A549 (cell line): ENCODE data around the gene COG5.

Experiments
- BHLHE40 ChIP-seq: IDR thresholded peaks from 2 replicates; pipeline ENCODE4 v1.6.1; 2012; ENCODE audit warnings: low read depth, low read length, inconsistent platforms
- CBX2 ChIP-seq: fragments of 200-600 bp; sonication (generic); IDR thresholded peaks from 2 replicates; pipeline ENCODE4 v1.6.1; 2016; ENCODE audit warnings: low read depth, mild to moderate bottlenecking, borderline replicate concordance
- CEBPB ChIP-seq, 2 experiments: fragments of >200 bp in 1 of 2; sonication (Bioruptor Twin) in 1 of 2; formaldehyde crosslinking in 1 of 2; IDR thresholded peaks; 2 replicates each; pipeline ENCODE4 v1.6.1; 2012 to 2016
- CTCF ChIP-seq: fragments of >200 bp; sonication (Bioruptor Twin); formaldehyde crosslinking; IDR thresholded peaks from 3 replicates; pipeline ENCODE4 v1.5.1; 2016
- GATA3 ChIP-seq: IDR thresholded peaks from 2 replicates; pipeline ENCODE4 v1.6.1; 2012; ENCODE audit warnings: borderline replicate concordance
- KDM1A ChIP-seq: fragments of 200-600 bp; sonication (generic); IDR thresholded peaks from 2 replicates; pipeline ENCODE4 v1.6.1; 2016; ENCODE audit warnings: low read depth, mild to moderate bottlenecking
- KDM5A ChIP-seq: fragments of 200-600 bp; sonication (generic); IDR thresholded peaks from 2 replicates; pipeline ENCODE4 v1.6.1; 2016; ENCODE audit warnings: antibody characterized with exemption, mild to moderate bottlenecking
- MAFK ChIP-seq: fragments of 450-650 bp; IDR thresholded peaks from 2 replicates; pipeline ENCODE4 v1.6.1; 2014; ENCODE audit not compliant: partially characterized antibody
- MAX ChIP-seq: IDR thresholded peaks from 2 replicates; pipeline ENCODE4 v1.6.1; 2012
- MYC ChIP-seq: IDR thresholded peaks from 2 replicates; pipeline ENCODE4 v1.6.1; 2012; ENCODE audit warnings: mild to moderate bottlenecking, inconsistent platforms, low read length, improper control_type of control experiment, borderline replicate concordance
- POLR2A ChIP-seq: IDR thresholded peaks from 2 replicates; pipeline ENCODE4 v1.6.1; 2012; ENCODE audit warnings: mild to moderate bottlenecking, low read length
- REST ChIP-seq: fragments of 200-600 bp; sonication (generic); IDR thresholded peaks from 2 replicates; pipeline ENCODE4 v1.6.1; 2016; ENCODE audit warnings: antibody characterized with exemption, mild to moderate bottlenecking, moderate library complexity
- TP53 ChIP-seq: fragments of 250-450 bp; sonication (Bioruptor Pico); IDR thresholded peaks from 2 replicates; pipeline ENCODE4 v1.5.0; 2021; ENCODE audit warnings: mild to moderate bottlenecking, moderate library complexity

- TF ChIP-seq MAFK (no peak), CTCF (no peak), TP53 (CRISPR knock-in tag) (no peak), REST (no peak), POLR2A (no peak), KDM5A (no peak), MAX (no peak), CEBPB (IDR thresholded peaks at IDR 0.05) (no peak), BHLHE40 (no peak), CBX2 (no peak), GATA3 (no peak), MYC (no peak), KDM1A (no peak)
Observed at GRCh38 chr7:107321611-107322010, 242.1 kb downstream of the COG5 start.
